ENCODE measurements around the gene CELF4.

DNA sequence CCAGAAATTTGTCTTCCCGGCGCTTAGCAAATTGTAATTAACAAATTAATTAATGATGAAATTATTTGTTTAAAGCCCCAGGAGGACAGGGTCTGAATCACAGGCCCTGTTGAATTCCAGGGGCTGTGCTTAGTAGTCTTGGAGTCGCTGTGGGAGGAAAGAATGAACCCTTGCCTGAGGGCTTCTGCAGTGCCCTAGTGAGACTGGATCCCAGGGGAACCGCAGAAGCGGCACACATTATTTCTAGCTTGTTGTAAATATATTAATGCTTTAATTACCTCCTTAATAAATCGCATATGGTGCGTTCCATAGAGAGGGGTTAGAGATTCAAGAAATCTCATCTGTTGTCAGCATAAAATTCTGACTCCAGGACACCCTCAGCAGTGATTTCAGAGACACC, 235.4 kb downstream of the CELF4 start:
- TF ChIP-seq POLR2A (IDR thresholded peaks at IDR 0.05; ENCODE audit: low read depth, low read length) (no peak), POLR2AphosphoS5 (IDR thresholded peaks at IDR 0.05; ENCODE audit: low read depth, low read length) (no peak), TAF1 (IDR thresholded peaks at IDR 0.05; ENCODE audit: borderline replicate concordance, low read depth, low read length) (no peak)

All from GM12892 (cell line).